HG03095 (cell line): ENCODE measurements around the gene SPAM1.
"Not testable (repeated sequence)": the region's sequence is repeated elsewhere in the genome, so short reads cannot be mapped to it uniquely, and the experiment has no call there.

Experiments
- ATAC-seq: cut with Tn5 transposase; IDR thresholded peaks from one replicate; pipeline ENCODE4 v1.9.1; 2021; ENCODE audit warnings: moderate library complexity; ENCODE audit not compliant: unreplicated experiment

SPAM1 gene

GRCh38 chr7:123924941-123925340 is at the start of gene SPAM1:
TSS of gene SPAM1 (plus strand) at chr7:123925241. CDS start at chr7:123953571, 28,330 bp downstream.
- no peak for ATAC-seq

- ATAC-seq: no peak
Measured at GRCh38 chr7:123876557-123877256, 48.3 kb upstream of the SPAM1 start.

- no peak for ATAC-seq
Measured at GRCh38 chr7:123879628-123880027, 45.4 kb upstream of the SPAM1 start.

DNA sequence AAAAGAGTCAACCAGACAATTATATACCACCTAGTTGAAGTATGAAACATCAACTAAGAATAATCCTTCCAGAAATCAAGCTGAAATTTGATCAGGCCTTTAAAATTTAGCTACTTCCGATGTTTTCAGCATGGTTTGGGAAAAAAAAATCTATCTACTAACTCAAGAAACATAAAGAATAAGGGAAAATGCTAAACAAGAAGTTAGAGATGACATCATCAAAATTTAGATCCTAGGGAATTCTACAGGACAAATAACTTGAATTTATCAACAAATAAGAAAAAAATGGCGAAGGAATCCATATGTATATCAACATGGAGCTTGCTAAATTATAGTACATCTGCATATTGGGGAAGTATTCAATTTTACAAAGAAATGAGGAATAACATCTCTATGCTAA is 43.7 kb upstream of the SPAM1 start:
- no peak for ATAC-seq

DNA sequence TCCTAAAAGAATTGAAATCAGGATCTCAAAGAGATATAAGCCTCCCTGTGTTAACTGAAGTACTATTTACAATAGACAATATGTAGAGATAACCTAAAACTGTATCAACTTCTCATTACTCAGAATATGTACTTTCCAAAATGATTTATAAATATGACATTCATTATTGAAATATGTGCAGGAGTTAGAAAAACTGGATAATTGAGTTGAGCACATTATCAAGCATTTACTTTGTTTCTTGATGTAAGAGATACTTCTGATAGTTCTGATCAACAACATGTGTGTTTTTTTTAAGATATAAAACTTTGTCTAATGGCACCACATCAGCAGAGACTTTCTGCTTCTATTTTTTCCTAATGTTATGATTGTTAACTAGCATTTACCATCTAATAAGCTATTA is 41.9 kb upstream of the SPAM1 start:
- ATAC-seq: no peak

GRCh38 chr7:123888192-123888591 is 36.8 kb upstream of the SPAM1 start:
- ATAC-seq: no peak

DNA sequence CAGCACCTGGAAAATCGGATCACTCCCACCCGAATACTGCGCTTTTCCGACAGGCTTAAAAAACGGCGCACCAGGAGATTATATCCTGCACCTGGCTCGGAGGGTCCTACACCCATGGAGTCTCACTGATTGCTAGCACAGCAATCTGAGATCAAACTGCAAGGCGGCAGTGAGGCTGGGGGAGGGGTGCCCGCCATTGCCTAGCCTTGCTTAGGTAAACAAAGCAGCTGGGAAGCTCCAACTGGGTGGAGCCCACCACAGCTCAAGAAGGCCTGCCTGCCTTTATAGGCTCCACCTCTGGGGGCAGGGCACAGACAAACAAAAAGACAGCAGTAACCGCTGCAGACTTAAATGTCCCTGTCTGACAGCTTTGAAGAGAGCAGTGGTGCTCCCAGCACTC is 30.3 kb upstream of the SPAM1 start:
- ATAC-seq: not testable (repeated sequence)

DNA sequence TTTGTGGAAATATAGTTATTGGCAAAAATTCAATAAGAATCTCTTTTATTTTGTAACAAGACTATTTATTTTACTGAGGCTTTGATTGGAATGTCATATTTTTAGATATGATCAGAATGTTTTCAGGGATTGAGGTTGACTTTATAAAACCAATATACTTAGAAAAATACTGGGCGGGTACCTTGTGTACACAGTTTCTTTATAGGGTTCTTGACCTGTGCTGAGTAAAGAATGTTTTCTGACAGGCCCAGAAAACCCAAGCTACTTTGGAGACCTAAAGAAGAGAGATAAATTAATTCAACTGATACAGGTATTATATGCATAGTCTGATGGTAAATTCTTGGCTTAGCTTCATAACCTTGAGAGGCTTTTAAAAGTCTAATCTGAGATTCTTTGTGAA is 23.9 kb upstream of the SPAM1 start:
- no peak for ATAC-seq

GRCh38 chr7:123905714-123906113 is 19.3 kb upstream of the SPAM1 start:
- no peak for ATAC-seq

GRCh38 chr7:123916240-123916724 is 8.8 kb upstream of the SPAM1 start:
- no peak for ATAC-seq

GRCh38 chr7:123917878-123918277 is 7.2 kb upstream of the SPAM1 start:
- ATAC-seq: no peak

GRCh38 chr7:123918309-123918708 is 6.7 kb upstream of the SPAM1 start:
- no peak for ATAC-seq

DNA sequence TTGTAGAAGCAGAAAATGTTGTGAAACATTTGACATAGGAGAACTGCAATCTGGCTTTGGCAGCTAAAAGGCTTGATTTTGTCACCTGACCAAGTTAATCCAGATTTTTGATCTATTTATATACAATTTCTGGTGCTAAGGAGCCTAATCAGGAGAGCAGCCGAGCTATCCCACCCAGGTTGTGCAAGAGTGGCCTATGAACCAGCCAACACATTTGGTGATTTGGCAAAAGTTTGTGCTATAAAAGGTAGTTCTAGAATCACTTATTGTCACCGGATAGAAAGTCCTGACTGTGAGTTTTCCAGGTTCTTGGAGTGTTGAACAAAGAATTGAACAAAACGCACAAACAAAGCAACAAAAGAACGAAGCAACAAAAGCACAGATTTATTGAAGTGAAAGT is 1.4 kb upstream of the SPAM1 start:
- no peak for ATAC-seq

DNA sequence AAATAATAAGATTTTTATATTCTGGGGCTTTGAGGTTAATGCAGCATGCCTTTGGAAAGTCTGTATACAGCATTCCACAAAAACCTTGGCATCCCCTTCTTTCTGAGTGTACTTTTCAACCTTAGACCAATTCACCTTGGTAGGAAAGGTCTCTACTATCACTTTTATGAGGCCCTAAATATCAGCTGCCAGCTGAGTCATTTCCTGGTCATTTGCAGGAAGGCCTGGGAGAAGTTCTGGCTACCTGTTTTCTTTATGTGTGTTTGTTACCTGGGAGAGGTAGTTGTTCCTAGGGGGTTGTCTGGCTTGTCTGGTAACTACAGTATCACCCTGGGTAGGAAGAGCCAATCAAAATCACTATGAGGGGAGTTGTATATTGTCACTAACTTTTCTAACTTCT is 4.1 kb downstream of the SPAM1 start:
- ATAC-seq: no peak

DNA sequence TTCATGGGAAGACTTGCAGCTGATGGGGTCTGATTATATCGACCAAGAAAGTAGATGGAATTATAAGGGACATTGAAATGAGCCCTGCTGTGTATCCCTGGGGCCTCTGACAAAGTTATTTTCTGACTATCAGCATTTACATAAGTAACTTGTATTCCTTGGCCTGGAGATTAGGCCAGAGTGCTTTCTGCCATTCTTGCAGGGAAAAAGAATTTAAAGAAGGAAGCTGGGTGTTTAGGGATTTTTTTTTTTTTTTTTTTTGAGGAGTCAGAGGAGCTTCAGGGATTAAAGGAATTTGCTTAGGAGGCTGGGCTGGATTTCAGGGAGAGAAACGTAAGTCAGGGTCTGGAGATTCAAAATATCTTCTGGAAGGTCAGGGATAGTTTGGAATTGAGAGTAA is 4.6 kb downstream of the SPAM1 start:
- no peak for ATAC-seq

DNA sequence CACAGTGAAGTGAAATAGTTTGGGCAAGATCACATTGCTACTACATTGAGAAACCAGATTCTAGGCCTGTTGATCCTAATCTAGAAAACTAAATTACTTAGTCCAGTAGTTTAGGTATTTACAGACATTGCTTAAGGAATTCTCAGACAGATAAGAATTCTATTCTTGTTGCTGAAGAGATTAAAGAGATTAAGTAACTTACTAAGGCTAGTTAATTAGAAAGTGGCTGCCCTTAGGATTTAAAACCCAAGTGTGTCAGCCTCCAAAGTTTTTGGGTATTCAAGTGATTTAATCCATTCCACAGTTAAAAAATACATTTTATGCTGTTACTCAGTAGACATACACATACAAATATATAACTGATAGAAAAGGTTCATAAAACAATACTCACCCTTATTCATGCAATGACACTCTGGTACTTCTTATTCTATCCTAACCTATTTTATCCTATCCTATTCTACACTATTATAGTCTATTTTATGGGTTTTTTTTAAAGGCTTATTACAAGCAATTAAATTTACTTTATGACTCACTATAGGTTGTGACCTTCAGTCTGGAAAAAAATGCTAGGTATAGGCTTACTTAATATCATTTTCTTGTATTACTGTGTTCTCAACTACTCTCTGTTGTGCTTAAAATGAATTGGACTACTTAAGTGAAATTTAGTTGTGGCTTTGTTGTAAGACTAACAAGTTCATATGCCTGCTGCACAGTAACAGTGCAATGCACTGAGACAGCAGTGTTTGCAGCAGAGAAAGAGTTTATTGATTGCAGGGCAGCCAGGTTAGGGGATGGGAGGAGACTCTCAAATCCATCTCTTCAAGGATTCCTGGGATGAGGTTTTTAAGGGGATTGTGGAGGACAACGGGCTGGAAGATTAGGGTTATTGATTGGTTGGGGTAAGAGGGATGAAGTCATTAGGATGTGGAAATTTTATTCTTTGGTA is 10.7 kb downstream of the SPAM1 start:
- ATAC-seq: no peak

- ATAC-seq: no peak
Measured at GRCh38 chr7:123936388-123936787, 11.3 kb downstream of the SPAM1 start.

DNA sequence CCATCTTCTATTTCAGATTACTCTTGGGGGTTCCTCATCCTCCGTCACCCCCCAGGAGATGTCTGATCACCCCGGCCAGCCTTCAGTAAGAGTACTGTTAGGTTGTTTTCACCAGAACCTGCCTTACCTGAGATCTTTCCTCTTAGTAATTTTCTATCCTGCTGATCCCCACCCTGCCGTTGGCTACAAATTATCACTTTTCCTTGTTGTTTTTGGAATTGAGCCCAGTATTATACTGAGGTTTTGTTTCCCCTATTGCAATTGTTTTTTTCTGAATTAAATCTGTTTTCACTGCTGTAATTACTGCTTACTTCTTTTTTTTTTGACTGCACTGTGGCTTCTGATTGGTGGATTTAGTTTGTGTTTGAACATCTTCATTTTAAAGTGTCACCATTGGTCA is 14.7 kb downstream of the SPAM1 start:
- no peak for ATAC-seq

DNA sequence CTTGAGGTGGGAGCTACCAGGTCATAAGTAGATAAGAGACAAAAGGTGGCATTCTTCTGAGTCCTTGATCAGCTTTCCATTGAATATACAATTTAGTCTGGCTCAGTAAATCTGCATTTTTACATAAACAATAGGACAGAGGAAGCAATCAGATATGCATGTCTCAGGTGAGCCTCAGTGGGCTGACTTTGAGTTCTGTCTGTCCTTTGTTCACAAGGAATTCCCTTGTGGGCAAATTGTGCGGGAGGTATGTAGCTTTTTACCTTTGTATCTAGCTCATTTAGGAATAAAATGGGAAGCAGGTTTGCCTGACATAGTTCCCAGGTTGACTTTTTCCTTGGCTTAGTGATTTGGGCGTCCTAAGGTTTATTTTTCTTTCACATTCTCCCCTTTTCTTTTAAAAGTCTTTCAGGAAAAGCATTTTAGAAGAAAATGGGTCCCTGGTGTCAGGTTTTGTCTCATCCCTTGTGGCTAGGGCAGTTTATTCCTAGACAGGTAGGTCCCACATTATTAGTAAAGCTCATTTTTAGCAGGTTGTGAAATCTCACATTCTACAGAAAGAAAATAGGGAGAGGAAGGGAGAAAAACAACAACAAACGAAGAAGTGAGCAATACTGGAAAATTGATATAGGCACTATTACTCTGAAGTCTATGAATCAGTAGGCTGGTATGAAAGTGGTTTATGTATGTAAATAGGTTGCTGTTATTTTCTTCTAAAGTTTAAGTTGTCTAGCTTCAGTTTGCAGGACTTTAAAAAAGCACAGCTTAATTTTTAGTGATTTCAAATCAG is 16.5 kb downstream of the SPAM1 start:
- no peak for ATAC-seq

- no peak for ATAC-seq
Measured at GRCh38 chr7:123944395-123944794, 19.4 kb downstream of the SPAM1 start.

- no peak for ATAC-seq
Measured at GRCh38 chr7:123945938-123946337, 20.9 kb downstream of the SPAM1 start.
